Occipital lobe (tissue), 2 donors: ENCODE data around the gene FBLN2. TPM values are rescaled to one million over a fixed set of nuclear protein-coding genes. Genes with fewer than 3 reads are reported as not detected.

Source experiments
- DNase-seq: peaks from one replicate; lab custom pipeline; 2025; lab: John Stamatoyannopoulos, UW
- total RNA-seq: library from RNA; depleted of rRNA; stranded (reverse); fragments of >200 nt; gene quantifications from one replicate; pipeline ENCODE4 v1.2.3, GENCODE V29; 2014

FBLN2 gene
- total RNA-seq, 1 donor from 2014 or later = 9.4 TPM

GRCh38 chr3:13598926-13599886 is 50.3 kb downstream of the FBLN2 start:
- DNase-seq = no peak

GRCh38 chr3:13599887-13600450 is 51.0 kb downstream of the FBLN2 start:
- no peak for DNase-seq

GRCh38 chr3:13600950-13601691 is 52.2 kb downstream of the FBLN2 start:
- DNase-seq = no peak

- no peak for DNase-seq
Measured at GRCh38 chr3:13601692-13602080, 52.8 kb downstream of the FBLN2 start.

- DNase-seq = no peak
Measured at GRCh38 chr3:13605555-13605954, 56.6 kb downstream of the FBLN2 start.

GRCh38 chr3:13607821-13608597 is 59.1 kb downstream of the FBLN2 start:
- DNase-seq = no peak

- DNase-seq = no peak
Measured at GRCh38 chr3:13608969-13609725, 60.2 kb downstream of the FBLN2 start.

GRCh38 chr3:13610006-13610570 is 61.2 kb downstream of the FBLN2 start:
- no peak for DNase-seq

- no peak for DNase-seq
Measured at GRCh38 chr3:13611221-13611620, 62.3 kb downstream of the FBLN2 start.

GRCh38 chr3:13612829-13613228 is 63.9 kb downstream of the FBLN2 start:
- no peak for DNase-seq

- no peak for DNase-seq
Measured at GRCh38 chr3:13613343-13614190, 64.6 kb downstream of the FBLN2 start.

GRCh38 chr3:13614607-13615006 is 65.7 kb downstream of the FBLN2 start:
- no peak for DNase-seq

- no peak for DNase-seq
Measured at GRCh38 chr3:13615019-13615528, 66.1 kb downstream of the FBLN2 start.

GRCh38 chr3:13616359-13616758 is 67.4 kb downstream of the FBLN2 start:
- DNase-seq = no peak

- no peak for DNase-seq
Measured at GRCh38 chr3:13617097-13617738, 68.3 kb downstream of the FBLN2 start.

- no peak for DNase-seq
Measured at GRCh38 chr3:13617981-13618380, 69.1 kb downstream of the FBLN2 start.

GRCh38 chr3:13618836-13619235 is 69.9 kb downstream of the FBLN2 start:
- no peak for DNase-seq

- DNase-seq = no peak
Measured at GRCh38 chr3:13619661-13620230, 70.8 kb downstream of the FBLN2 start.
